Astrocyte of the spinal cord (primary cell): ENCODE data around the gene TNXB.
"Not testable (repeated sequence)": the region's sequence is repeated elsewhere in the genome, so short reads cannot be mapped to it uniquely, and the experiment has no call there.

Experiments
- DNase-seq: peaks from one replicate; pipeline ENCODE4 v3.0.0; 2011; ENCODE audit warnings: low read depth, low spot score
- H3K4me3 ChIP-seq: 2 replicates; pipeline ENCODE4 v1.5.1; 2011; ENCODE audit warnings: low read depth, mild to moderate bottlenecking, low read length, moderate library complexity
- CTCF ChIP-seq: IDR thresholded peaks from 2 replicates; pipeline ENCODE4 v1.5.1; 2012; ENCODE audit warnings: low read depth, mild to moderate bottlenecking, low read length, inconsistent platforms
- in situ Hi-C: cut with HindIII; loops from 2 replicates; pipeline ENCODE4 v1.10.0; 2017; ENCODE audit warnings: low sequenced_read_pairs

The TNXB gene

DNA sequence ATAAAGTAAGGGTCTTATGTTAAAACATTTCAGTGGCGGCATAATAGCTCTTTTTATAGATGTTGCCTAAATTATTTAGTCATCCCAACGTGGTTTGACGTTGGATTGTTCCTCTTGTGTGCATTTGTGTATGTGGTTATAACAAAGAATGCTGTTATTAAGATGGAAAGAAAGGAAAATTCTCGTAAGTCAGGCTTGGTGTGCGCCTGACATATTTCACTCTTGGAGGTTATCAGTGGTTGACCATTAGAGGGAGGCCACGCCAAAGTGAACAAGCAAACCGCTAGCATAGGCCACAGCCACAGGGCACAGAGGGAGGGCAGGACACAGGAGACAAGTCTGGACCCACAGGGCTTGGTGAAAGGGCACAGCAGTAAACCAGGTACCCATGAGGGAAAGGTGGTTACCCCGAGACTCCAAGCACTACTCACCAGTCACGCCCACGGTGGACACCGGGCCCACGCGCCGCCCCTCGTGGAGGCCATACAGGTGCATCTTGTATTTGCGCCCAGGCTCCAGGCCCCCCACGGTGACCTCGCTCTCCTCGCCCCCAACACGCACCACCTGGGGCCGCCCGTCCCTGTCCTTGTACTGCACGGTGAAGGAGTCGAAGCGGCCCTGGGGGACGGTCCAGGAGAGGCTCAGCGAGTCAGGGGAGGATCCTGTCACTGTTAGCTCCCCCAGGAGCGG lies 48.0 kb downstream of the TNXB start:
- in situ Hi-C loops = no loop called here
- H3K4me3 ChIP-seq = no peak overlapping the region
- TF ChIP-seq CTCF = no peak
- DNase-seq = no peak

DNA sequence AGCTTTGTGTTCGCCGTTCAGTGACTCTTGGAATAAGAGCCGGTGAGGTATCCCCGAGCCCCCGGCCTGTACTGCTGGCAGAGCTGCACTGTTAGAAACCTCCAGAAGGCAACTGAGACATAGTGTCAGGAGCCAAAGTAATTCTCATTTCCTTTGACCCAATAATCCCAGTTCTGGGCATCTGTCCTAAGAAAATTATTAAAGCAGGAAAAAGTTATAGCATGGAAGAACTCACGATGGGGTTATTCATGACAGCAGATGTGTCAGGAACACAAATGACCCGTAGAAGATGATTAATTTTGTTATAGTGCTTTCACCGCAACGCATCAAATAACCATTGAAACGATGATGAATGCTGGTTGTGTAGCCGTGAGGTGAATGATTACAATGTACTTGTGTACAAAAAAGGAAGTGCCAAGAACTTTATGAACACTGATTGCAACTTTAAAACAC lies 50.6 kb downstream of the TNXB start:
- in situ Hi-C loops = no loop called here
- no peak overlapping the region for H3K4me3 ChIP-seq
- TF ChIP-seq CTCF = no peak
- no peak for DNase-seq

DNA sequence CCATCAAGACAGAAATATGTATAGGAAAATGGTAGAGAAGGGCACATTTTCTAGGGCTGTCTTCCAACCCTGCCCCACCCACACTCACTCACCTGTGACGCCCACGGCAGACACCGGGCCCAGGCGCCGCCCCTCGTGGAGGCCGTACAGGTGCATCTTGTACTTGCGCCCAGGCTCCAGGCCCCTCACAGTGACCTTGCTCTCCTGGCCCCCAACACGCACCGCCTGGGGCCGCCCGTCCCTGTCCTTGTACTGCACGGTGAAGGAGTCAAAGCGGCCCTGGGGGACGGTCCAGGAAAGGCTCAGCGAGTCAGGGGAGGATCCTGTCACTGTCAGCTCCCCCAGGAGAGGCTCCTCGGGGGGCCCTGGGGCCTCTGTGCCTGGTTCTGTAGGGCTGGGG lies 51.2 kb downstream of the TNXB start:
- no peak overlapping the region for H3K4me3 ChIP-seq
- no peak for DNase-seq
- in situ Hi-C loops = no loop called here
- TF ChIP-seq CTCF = no peak

DNA sequence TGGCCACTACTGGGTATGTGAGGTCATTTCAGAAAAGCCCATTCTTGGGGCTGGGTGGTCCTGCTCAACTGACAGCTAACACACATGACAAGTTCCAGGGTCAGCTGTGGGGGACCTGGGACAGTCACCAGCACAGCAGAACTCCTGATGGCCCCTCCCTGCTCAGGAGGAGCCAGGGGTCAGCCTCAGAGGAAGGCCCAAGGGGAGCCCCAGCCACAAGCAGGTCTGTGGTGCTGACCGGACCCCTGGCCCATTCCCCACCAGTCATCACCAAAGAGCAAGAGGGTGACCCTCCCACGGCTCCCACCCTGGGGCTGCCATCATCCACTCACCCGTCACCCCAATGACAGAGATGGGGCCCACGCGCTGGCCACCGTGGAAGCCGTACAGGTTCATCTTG lies 52.9 kb downstream of the TNXB start:
- in situ Hi-C loops = no loop called here
- H3K4me3 ChIP-seq = no peak overlapping the region
- no peak for TF ChIP-seq CTCF
- DNase-seq = no peak

- DNase-seq, in situ Hi-C loops: not testable (repeated sequence)
Measured at GRCh38 chr6:32055756-32056155, 53.4 kb downstream of the TNXB start.

GRCh38 chr6:32053314-32053713 lies 55.8 kb downstream of the TNXB start:
- DNase-seq, in situ Hi-C loops, H3K4me3 ChIP-seq: not testable (repeated sequence)

More at GRCh38 chr6:32055756-32056155, 53.4 kb downstream of the TNXB start:
- not testable (repeated sequence) for H3K4me3 ChIP-seq

DNA sequence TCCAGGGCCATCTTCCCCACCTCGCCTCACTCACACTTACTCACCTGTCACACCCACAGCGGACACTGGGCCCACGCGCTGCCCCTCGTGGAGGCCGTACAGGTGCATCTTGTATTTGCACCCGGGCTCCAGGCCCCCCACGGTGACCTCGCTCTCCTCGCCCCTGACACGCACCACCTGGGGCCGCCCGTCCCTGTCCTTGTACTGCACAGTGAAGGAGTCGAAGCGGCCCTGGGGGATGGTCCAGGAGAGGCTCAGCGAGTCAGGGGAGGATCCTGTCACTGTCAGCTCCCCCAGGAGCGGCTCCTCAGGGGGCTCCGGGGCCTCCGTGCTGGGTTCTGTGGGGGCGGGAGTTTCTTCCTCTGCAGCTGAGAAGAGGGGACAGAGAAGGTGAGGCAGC lies 56.5 kb downstream of the TNXB start:
- DNase-seq, in situ Hi-C loops, H3K4me3 ChIP-seq: not testable (repeated sequence)

DNA sequence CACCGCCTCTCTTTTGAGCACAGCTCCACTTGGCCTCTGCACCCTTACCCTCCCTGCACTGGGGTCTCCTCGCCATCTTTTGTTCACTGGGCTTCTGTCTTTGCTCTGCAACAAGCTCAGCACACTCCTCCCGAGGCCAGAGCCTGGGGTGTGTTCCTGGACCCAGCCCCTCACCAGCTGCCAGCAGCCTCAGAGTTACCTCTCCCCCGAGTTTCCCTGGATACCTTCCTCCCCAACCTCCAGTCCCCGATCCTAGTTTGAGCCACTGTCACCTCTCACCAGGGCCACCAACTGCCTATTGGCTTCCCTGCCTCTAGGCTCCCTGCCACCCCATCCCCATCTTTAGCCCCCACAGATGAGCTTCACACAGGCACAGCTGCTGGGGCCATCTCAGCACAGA lies 58.6 kb downstream of the TNXB start:
- no peak overlapping the region for H3K4me3 ChIP-seq
- no peak for TF ChIP-seq CTCF
- DNase-seq = no peak
- in situ Hi-C loops = no loop called here

DNA sequence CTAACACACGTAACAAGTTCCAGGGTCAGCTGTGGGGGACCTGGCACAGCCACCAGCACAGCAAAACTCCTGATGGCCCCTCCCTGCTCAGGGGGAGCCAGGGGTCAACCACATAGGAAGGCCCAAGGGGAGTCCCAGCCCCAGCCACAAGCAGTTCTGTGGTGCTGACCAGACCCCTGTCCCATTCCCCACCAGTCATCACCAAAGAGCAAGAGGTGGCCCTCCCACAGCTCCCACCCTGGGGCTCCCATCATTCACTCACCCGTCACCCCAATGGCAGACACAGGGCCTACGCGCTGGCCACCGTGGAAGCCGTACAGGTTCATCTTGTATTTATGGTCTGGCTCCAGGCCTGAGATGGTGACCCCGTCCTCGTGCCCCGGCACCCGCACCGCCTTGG lies 59.4 kb downstream of the TNXB start:
- DNase-seq, in situ Hi-C loops, H3K4me3 ChIP-seq: not testable (repeated sequence)

GRCh38 chr6:32049149-32049548 lies 60.0 kb downstream of the TNXB start:
- DNase-seq, in situ Hi-C loops: not testable (repeated sequence)

More at GRCh38 chr6:32049149-32049548, 60.0 kb downstream of the TNXB start:
- not testable (repeated sequence) for H3K4me3 ChIP-seq
